ENCODE results near the gene KRT78. TPM values are rescaled to one million over a fixed set of nuclear protein-coding genes. Genes with fewer than 3 reads are reported as not detected.

KRT78 gene
- total RNA-seq, 6 experiments from 2014 or later = not detected

DNA sequence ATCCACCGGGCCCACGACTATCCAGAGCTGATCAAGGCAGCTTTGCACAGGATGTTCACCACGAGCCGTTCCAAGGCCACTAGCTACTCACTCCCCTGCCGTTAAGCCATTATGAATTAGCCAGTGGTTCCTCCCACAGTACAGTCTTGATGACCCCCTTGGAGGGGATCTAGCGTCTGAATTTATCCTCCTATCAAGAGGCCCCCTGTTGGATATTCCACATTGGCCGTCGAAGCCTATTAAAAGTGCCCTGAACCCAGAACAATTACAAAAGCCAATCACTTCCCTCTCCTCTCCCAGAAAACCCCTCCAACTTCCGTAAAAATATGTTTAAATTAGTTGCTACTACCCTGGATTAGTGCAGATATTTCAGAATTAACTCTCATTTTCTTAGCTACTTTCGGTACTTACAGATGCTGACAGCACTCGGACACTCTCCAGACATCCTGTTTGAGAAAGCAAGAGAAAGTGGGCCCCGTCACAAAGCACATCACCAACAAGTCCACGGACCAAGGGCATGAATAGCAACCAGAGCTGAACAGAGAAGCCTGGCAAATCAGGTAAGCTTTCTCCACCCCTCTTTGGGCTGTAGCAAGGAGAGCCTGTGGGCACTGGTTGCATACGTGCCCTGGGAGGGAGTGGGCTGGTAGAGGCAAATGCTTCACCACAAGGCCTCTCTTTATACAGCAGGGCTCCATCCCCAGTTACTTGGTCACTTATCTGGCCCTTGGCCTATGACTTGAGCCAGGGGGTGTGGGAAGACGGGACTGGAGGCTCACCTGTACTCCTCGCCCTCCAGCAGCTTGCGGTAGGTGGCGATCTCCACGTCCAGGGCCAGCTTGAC is 58.1 kb downstream of the KRT78 start:
- DNase-seq (no peak), ATAC-seq (no peak)
- TF ChIP-seq, protein P1, sequence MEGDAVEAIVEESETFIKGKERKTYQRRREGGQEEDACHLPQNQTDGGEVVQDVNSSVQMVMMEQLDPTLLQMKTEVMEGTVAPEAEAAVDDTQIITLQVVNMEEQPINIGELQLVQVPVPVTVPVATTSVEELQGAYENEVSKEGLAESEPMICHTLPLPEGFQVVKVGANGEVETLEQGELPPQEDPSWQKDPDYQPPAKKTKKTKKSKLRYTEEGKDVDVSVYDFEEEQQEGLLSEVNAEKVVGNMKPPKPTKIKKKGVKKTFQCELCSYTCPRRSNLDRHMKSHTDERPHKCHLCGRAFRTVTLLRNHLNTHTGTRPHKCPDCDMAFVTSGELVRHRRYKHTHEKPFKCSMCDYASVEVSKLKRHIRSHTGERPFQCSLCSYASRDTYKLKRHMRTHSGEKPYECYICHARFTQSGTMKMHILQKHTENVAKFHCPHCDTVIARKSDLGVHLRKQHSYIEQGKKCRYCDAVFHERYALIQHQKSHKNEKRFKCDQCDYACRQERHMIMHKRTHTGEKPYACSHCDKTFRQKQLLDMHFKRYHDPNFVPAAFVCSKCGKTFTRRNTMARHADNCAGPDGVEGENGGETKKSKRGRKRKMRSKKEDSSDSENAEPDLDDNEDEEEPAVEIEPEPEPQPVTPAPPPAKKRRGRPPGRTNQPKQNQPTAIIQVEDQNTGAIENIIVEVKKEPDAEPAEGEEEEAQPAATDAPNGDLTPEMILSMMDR (IDR thresholded peaks at IDR 0.05) = no peak
- no peak for TF ChIP-seq POLR2A (IDR thresholded peaks at IDR 0.05)
- H3K27ac ChIP-seq = no peak overlapping the region
- 36% methylated on average over 8 of the region's 19 CpGs for WGBS (ENCODE audit: insufficient coverage, low coverage, low lambda C conversion rate, missing lambda C conversion rate)
- no peaks in the 10 kb centered on the region for H3K9me3 ChIP-seq
- H3K27me3 ChIP-seq = no peaks in the 10 kb centered on the region
- H3K4me1 ChIP-seq = no peaks in the 10 kb centered on the region
- no peaks in the 10 kb centered on the region for H3K36me3 ChIP-seq
- intact Hi-C loops (cut with DNase I) = no loop called here
- no peak overlapping the region for H3K4me3 ChIP-seq

DNA sequence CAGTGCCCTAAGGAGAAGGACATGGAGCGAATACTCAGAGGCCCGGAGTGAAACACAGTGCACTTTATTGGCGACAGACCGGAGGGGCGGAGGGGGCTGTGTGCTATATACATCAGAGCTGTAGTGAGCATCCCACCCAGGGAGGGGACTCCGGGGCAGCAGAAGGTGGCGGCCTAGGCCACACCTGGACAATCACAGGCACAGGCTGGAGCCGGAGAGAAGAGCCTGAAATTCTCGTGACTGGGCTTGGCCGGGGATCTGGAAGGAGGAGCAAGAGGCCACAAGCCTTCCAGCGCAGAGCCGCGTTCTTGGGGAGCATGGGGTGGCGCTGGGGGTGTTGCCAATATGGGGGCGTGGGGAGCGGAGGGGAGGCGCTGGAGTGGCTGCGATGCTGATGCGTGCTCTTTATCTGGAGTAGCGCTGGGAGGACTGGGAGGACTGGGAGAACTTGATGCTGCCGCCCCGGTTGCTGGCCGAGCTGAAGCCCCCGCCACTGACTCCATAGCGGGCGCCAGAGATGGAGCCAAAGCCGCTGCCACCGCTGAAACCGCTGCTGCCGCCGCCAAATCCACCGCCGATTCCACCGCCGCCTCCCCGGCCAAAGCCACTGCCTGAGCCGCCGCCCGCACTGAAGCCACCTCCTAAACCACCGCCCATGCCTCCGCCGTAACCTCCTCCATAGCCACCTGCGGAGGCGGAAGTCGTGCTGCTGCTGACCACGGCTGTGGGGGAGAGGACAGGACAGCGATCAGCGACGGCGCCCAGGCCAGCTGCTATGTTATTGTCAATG is 59.0 kb downstream of the KRT78 start:
- 30% methylated on average over 17 of the region's 50 CpGs for WGBS (ENCODE audit: insufficient coverage, low coverage, low lambda C conversion rate, missing lambda C conversion rate)
- H3K4me1 ChIP-seq = no peaks in the 10 kb centered on the region
- no peak for ATAC-seq
- H3K4me3 ChIP-seq = no peak overlapping the region
- DNase-seq = peak in 1 of 3 donors; percentile 24
- H3K9me3 ChIP-seq = no peaks in the 10 kb centered on the region
- no peaks in the 10 kb centered on the region for H3K27me3 ChIP-seq
- no peaks in the 10 kb centered on the region for H3K36me3 ChIP-seq
- TF ChIP-seq POLR2A (IDR thresholded peaks at IDR 0.05) = no peak
- TF ChIP-seq, protein P1 (IDR thresholded peaks at IDR 0.05) = no peak
- no peak overlapping the region for H3K27ac ChIP-seq
- intact Hi-C loops (cut with DNase I) = no loop called here

DNA sequence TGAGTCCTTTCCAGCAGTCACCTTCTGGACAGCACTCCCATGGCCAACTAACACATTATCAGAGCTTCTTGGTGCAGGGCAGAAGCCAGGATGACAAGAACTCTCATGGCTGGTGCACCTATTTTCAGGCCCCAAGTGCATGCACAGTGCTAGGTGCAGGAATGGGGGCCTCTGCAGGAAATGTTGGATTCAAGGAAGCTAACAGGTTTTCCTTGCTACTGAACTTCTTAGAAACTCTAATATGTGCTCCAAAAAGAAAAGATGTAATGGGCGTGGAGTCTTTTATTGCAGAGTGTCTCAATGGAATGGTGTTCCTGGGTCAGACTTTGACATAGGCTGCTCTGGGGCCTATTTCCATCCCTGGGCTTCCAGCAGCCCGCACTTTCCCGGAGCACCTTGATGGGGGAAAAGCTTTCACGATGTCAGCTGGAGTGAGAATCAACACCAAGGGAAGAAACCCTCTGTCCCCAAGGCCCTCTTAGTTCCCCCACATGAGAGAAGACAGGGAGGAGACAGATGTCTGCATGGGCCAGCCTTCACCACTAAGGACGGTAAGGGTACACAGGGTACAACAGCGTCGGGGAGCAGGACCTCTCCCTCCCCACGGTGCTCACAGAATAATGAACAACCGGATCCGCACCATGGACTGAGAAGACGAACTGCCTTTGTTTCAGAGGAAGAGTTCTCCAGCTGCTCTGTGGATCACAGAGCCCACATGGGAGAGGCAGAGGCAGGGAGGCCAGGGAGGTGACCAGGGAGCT is 59.7 kb downstream of the KRT78 start:
- ATAC-seq = no peak
- Histone ChIP-seq H3K9me3 (no peaks in the 10 kb centered on the region), H3K27me3 (no peaks in the 10 kb centered on the region), H3K4me1 (no peaks in the 10 kb centered on the region), H3K4me3 (no peak overlapping the region), H3K36me3 (no peaks in the 10 kb centered on the region), H3K27ac (no peak overlapping the region)
- WGBS (ENCODE audit: insufficient coverage, low coverage, low lambda C conversion rate, missing lambda C conversion rate) = 92% methylated on average over 11 of the region's 11 CpGs
- no peak for DNase-seq
- intact Hi-C loops (cut with DNase I) = no loop called here
- TF ChIP-seq POLR2A (IDR thresholded peaks at IDR 0.05) = no peak
- TF ChIP-seq, protein P1 (IDR thresholded peaks at IDR 0.05) = no peak

DNA sequence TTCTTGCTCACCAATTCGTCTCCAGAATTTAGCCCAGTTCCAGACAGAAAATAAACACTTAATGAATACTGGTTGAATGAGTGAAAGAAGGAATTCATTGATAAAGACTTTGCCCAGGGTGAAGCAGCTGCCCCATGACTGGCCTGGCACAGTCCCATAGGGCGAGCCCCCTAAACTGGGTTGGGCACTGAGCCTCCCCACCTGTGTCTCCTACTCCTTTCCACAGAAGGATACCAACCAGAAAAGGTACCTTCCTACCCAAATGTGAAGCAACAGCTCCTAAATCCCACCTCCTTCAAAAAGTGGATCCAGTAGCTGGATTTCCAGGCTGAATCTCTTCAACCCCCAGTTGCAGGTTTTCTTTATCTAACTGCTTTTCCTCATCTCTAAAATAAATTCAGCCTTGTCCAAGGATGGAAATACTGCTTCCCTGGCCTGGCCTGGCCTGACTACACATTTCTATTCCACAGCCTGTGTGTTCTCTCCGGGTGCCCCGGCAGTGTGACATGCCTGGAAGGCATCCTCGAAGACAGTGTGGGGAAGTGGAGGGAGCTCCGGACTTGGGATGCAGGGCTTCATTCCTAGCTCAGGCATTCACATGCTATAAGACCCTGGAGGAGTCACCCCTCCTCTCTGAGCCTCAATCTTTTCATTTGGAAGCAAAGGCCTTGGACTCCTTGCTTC is 60.5 kb downstream of the KRT78 start:
- Histone ChIP-seq H3K9me3 (no peaks in the 10 kb centered on the region), H3K4me3 (no peak overlapping the region), H3K27me3 (no peaks in the 10 kb centered on the region), H3K36me3 (no peaks in the 10 kb centered on the region), H3K4me1 (no peaks in the 10 kb centered on the region), H3K27ac (no peak overlapping the region)
- ATAC-seq (no peak), DNase-seq (no peak)
- WGBS (ENCODE audit: insufficient coverage, low coverage, low lambda C conversion rate, missing lambda C conversion rate) = 58% methylated on average over 3 of the region's 6 CpGs
- intact Hi-C loops (cut with DNase I) = no loop called here
- TF ChIP-seq POLR2A (IDR thresholded peaks at IDR 0.05) = no peak
- TF ChIP-seq, protein P1 (IDR thresholded peaks at IDR 0.05) = no peak
